HG03095 (cell line): ENCODE data around the gene SNAPC2.
"Not testable (repeated sequence)": the region's sequence is repeated elsewhere in the genome, so short reads cannot be mapped to it uniquely, and the experiment has no call there.

Source experiments
- ATAC-seq: cut with Tn5 transposase; IDR thresholded peaks from one replicate; pipeline ENCODE4 v1.9.1; 2021; ENCODE audit warnings: moderate library complexity; ENCODE audit not compliant: unreplicated experiment

The SNAPC2 gene

DNA sequence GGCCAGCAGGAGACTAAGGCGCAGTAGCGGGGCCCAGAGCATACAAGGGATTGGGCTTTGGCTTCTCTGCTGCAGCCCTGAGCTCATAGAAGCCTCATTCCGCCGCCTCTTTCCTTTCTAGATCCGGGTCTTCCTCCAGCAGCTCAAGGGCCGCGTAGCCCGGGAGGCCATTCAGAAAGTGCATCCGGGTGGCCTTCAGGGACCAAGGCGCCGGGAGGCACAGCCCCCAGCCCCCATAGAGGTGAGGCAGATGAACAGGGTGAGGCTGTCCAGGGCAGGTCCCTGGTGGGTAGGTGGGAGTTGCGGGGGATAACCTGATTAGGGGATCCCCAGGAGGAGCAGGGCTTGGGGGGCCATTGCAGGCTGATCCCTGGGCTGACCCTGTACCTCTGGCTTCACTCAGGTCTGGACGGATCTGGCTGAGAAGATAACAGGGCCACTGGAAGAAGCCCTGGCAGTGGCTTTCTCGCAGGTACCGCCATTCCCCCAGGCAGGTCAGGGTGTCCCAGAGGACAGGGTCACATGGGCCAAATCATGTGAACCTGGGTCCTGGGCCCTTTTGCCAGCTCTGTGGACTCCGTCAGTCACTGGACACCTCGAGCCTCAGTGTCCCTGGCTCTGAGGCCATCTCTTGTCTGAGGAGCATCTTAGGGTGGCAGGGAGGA lies 1.3 kb downstream of the SNAPC2 start:
- no peak for ATAC-seq

DNA sequence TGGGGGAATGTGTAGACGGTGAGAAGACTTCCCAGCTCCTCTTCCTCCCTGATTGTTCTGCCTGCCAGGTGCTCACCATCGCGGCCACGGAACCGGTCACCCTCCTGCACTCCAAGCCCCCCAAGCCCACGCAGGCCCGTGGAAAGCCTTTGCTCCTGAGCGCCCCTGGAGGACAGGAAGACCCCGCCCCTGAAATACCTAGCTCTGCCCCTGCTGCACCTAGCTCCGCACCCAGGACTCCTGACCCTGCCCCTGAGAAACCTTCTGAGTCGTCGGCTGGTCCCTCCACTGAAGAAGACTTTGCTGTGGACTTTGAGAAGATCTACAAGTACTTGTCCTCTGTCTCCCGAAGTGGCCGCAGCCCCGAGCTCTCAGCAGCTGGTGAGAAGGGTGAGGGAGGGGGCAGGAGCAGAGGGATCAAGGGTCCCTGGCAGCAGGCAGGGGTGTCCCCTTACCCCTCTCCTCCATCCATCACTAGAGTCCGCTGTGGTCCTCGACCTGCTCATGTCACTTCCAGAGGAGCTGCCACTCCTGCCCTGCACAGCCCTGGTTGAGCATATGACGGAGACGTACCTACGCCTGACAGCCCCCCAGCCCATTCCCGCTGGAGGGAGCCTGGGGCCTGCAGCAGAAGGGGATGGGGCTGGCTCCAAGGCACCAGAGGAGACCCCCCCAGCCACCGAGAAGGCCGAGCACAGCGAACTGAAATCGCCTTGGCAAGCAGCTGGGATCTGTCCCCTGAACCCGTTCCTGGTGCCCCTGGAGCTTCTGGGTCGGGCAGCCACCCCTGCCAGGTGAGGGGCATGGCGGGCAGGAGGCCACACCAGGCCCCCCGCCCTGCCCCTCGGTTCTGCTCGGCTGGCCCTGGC lies 2.1 kb downstream of the SNAPC2 start:
- no peak for ATAC-seq

DNA sequence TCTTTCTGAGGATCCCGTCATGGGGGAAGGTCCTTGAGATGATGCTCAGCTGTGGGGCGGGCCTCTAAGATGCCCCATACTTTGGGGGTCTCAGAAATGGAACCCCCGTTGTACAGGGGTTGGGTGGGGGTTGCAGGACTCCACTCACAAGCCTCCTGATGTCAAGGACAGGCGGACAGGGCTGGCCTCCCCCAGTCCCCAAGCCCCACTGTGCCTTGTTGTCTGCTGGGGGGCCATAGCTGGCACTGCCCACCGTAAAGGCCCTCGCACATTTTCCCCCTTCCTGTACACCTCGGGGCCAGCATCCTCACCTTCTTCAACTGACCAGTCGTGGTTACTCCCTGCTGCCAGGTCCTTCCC lies 2.7 kb downstream of the SNAPC2 start:
- no peak for ATAC-seq

- ATAC-seq = no peak
Observed at GRCh38 chr19:7923295-7924191, 3.4 kb downstream of the SNAPC2 start.

DNA sequence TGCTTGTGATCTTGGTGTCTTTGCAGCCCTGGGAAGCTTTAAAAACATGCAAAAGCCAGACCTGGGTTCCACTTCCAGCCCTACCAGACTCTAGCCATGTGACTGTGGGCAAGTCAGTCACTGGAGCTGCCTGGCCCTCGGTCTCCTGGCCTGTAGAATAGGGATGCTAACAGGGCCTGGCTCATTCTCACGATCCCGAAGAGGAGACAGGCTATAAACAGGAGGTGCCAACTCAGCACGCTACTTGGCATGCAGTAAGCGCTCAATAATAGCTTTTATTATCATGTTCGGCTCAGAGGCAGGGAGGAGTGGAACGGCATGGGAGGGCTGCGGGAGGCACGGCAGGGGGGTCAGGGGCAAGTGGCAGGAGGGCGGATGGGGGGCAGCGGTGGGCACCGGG lies 4.1 kb downstream of the SNAPC2 start:
- no peak for ATAC-seq

DNA sequence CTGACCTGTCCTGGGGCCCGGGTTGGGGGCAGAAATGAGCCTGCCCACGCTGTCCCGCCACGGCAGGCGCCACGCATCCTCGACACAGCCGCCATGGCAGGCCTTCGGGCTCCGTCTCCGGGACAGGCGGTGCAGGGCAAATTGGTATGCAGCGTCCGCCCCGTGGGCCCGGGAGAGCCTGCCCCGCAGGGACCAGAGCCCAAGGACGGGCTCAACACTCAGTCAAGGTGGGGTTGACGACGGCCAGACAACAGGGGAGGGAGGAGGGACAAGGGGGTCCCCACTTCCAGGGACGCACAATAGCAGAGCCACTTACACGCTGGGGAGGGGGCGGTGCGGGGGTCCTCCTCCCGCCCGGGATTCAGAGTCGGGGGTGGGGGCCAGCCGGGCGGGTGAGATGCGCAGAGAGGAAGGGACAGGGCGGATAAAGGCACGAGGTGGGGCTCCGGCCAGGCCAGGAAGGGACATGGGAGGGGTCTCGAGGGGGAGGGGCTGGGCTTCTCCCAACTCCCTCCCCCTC lies 4.6 kb downstream of the SNAPC2 start:
- ATAC-seq = no peak

DNA sequence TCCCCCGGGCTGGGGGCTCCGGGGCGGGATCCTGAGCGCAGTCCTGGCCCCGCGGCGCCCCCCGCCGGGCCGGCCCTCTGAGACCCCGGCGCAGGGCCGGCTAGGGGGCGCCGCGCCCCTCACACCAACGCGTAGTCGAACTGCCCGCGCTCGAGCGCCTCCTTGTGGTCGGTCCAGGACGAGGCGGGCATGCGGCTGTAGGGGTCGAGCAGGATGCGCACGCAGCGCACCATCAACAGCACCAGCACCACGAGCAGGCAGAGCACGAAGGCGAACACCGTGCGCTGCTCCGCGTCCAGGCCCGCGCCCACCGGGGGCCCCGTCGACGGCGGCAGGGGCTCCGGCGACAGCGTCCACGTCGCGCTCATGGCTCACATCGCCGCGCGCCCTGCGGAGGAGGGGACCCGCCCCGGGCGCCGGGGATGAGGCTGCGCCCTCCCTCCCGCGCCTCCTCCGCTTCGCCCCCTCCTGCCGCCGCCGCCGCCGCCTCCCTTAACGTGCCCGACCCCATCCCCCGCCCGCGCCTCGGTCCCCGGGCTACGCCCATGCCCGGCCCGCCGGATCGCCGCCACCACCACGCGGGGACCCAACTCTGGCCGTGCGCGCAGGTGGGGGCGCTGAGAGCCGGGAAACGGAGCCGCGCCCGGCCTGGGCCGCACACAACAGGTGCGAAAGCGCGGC lies 5.2 kb downstream of the SNAPC2 start:
- no peak for ATAC-seq

DNA sequence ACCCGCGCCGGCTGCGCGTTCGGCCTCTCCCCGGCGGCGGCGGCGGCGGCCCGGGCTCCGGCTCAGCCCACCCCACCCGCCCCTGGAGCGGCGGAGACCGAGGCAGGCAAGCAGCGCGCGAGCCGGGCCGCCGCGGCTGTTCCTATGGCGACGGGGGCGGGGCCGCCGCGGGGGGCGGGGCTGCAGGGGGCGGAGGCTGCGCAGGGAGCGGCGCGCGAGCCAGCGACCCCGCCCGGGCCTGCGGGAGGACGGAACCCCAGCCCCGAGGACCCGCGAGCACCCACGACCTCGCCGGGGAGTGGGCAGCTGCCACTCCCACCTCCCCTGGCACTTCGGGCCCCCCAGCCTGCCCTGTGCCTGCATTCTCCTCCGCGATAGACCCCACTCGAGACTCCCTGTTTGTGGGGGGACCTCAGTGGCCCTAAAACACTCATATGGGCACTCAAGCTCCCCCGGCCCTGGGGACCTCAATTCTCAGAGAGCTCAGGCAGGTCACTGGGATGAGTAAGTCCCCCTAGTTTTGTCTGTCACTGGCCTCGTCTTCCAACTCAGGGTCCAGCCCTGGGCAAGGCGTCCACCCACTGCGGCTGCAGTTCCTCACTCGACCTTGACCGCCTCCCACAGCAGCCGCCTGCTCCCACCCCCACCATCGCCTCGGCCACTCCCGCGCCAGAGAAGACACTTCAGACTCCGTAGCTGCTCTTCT lies 6.0 kb downstream of the SNAPC2 start, which contains the start of gene CTXN1:
Gene CTXN1, minus strand, starts transcription at position 115 of the 706 bp plus-strand sequence. CDS start 597 bp downstream, outside the sequence.
- ATAC-seq = no peak

DNA sequence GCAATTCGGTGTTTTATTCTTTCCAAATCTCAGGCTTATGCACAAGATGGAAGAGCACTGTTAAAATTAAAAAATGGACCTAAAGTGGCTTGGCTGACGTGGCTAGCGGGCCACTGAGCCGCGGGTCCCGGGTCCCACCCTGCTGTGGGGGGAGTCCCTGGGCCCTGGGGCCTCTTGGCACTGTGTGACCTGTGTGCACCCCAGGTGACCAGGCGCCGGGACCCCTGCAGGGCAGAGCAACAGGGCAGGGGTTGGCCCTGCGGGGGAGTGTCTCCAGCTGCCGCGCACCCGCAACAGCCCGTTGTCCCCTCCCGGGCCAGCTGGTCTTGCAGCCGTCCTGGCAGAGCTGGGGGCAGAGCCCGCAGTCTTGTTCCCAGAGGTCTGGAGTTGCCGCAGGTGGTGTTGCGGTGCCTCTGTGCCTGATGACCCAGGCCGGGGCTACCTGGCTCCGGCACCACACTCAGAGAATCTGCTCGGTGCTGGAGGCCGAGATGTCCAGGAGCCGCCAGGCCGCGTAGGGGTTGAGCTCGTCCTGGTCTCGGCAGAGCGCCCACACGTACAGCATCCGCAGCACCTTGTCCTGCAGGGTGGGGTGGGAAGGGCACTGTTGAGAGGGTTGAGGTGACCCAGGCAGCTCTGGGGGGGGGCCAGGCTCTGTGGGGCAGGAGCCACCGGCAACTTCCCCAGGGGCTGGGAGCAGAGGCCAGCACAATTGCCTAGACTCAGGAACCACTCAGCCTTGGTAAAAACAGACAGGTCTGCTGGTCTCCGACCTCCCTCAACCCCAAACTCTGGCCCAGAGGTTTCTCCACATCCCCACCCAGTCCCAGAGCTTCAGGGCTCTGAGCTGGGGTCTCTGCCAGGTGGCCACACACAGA lies 6.8 kb downstream of the SNAPC2 start:
- ATAC-seq = no peak

- ATAC-seq = no peak
Observed at GRCh38 chr19:7927605-7928333, 7.6 kb downstream of the SNAPC2 start.

GRCh38 chr19:7928334-7928706 lies 8.2 kb downstream of the SNAPC2 start:
- ATAC-seq = no peak

DNA sequence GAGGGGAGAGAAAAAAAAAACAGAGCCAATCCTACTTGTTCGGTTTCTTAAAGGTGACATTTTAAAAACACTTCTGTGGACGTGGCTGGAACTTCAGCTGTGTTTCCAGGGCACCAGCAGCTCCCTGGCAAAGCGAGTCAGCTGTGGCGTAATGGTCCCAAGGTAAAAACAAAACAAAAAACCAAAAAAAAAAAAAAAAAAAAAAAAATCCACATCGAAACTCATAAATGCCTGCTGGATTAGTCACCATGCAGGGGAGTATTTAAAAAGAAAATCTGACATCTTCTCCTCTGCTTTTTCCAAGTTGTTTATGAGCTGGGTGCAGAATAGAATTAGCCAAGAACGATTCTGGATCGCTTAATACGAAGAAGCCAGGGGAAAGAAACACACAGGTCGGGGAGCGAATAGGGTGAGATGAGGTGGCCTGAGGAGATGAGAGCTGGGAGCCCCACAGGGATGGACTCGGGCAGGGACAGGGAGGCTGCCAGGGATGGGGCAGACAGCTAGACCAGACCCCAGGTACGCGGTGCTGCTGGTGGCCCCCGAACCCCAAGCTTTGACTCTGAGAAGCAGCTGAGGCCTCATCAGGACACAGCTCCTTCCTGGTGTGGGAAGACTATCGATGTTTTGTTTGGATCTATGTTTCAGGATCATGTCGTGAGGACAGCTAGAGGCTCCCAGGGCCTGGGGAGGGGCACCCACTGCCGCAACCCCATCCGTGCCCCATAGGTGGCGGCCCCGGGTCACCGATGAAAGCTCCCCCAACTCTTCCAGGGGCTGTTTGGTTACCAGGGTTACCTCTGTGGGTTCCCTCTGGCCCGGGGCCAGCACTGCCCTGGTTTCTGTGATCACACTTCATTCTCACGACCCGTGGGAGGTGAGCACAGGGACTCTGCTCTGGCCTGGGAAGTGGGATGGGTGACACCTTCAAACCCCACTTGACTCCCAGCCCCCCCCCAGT lies 8.9 kb downstream of the SNAPC2 start:
- ATAC-seq = no peak

DNA sequence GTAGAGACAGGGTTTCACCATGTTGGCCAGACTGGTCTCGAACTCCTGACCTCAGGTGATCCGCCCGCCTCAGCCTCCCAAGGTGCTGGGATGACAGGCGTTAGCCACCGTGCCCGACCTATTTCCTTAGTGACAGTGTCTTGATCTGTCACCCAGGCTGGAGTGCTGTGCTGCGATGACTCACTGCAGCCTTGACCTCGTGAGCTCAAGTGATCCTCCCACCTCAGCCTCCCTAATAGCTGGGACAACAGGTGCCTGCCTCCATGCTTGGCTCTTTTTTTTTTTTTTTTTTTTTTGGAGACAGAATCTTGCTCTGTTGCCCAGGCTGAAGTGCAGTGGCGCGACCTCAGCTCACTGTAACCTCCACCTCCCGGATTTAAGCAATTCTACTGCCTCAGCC lies 9.9 kb downstream of the SNAPC2 start:
- not testable (repeated sequence) for ATAC-seq

DNA sequence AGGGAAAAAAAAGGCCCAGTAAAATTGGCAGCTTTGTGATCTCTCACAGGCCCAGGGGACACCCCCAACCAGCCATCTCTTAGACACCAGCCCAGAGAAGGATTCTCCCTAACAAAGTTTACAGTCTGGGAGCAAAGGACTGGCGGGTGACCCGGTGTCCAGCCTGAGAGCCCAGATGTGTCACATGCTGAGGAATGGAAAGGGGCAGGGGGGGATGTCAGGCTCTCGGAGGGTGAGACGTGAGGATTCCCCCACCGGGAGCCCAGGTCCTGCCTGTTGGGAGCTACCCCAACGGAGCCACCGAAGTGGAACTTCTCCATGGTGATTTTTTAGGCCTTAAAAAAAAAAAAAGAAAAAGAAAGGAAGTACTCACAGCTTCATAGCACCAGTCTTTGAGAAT lies 10.6 kb downstream of the SNAPC2 start:
- no peak for ATAC-seq

GRCh38 chr19:7931221-7932061 lies 11.3 kb downstream of the SNAPC2 start:
- no peak for ATAC-seq

- ATAC-seq = no peak
Observed at GRCh38 chr19:7932276-7932929, 12.3 kb downstream of the SNAPC2 start.
